Mesothelial cell of epicardium (in vitro differentiated cells): ENCODE results near the gene CAMK2B. TPM values are rescaled to one million over a fixed set of nuclear protein-coding genes. Genes with fewer than 3 reads are reported as not detected.

ENCODE experiments used
- DNase-seq, 2 experiments: peaks; one replicate each; pipeline ENCODE4 v3.0.0; 2021; ENCODE audit warnings: low spot score in 2 of 2; ENCODE audit not compliant: unreplicated experiment in 2 of 2
- H3K27ac Mint-ChIP-seq: 2 replicates; pipeline ENCODE4 v1.8.0; 2021; ENCODE audit warnings: mixed read lengths
- H3K27me3 Mint-ChIP-seq: 2 replicates; pipeline ENCODE4 v1.8.0; 2021; ENCODE audit warnings: low read depth, mixed read lengths
- H3K36me3 Mint-ChIP-seq: 2 replicates; pipeline ENCODE4 v1.8.0; 2021; ENCODE audit warnings: mixed read lengths
- H3K4me1 Mint-ChIP-seq: 2 replicates; pipeline ENCODE4 v1.8.0; 2021; ENCODE audit warnings: mixed read lengths
- H3K4me3 Mint-ChIP-seq: 2 replicates; pipeline ENCODE4 v1.8.0; 2021; ENCODE audit warnings: mild to moderate bottlenecking, moderate library complexity, mixed read lengths
- H3K9me3 Mint-ChIP-seq: 2 replicates; pipeline ENCODE4 v1.8.0; 2021; ENCODE audit warnings: mixed read lengths
- CTCF ChIP-seq: fragments of 200-600 bp; sonication (generic); IDR thresholded peaks from one replicate; pipeline ENCODE4 v1.5.0; 2021; ENCODE audit warnings: antibody characterized with exemption; ENCODE audit not compliant: unreplicated experiment
- total RNA-seq: library from RNA; stranded (reverse); gene quantifications from 3 replicates; pipeline ENCODE4 v1.2.1, GENCODE V29; 2021

The CAMK2B gene
- total RNA-seq, 1 donor from 2014 or later: 1.8 TPM

- Mint-ChIP-seq H3K9me3 (no peaks in the 10 kb centered on the region), H3K4me3 (no peak overlapping the region), H3K4me1 (peaks cover 2% of the 10 kb centered on the region), H3K27me3 (no peaks in the 10 kb centered on the region), H3K36me3 (no peaks in the 10 kb centered on the region), H3K27ac (no peak overlapping the region)
- no peak for DNase-seq
- peak; percentile 29 for TF ChIP-seq CTCF
Observed at GRCh38 chr7:44244282-44244681, 81.1 kb downstream of the CAMK2B start.

GRCh38 chr7:44242091-44242490 is 83.3 kb downstream of the CAMK2B start:
- Mint-ChIP-seq H3K27me3 (no peaks in the 10 kb centered on the region), H3K27ac (no peak overlapping the region), H3K4me3 (no peak overlapping the region), H3K36me3 (no peaks in the 10 kb centered on the region), H3K4me1 (peaks cover 2% of the 10 kb centered on the region), H3K9me3 (no peaks in the 10 kb centered on the region)
- no peak for DNase-seq
- TF ChIP-seq CTCF: no peak

GRCh38 chr7:44240983-44241510 is 84.3 kb downstream of the CAMK2B start:
- no peak overlapping the region for H3K27ac Mint-ChIP-seq
- H3K4me1 Mint-ChIP-seq: peaks cover 8% of the 10 kb centered on the region
- DNase-seq: peak; percentile 50 to 69

GRCh38 chr7:44240376-44240775 is 85.0 kb downstream of the CAMK2B start:
- no peaks in the 10 kb centered on the region for H3K9me3 Mint-ChIP-seq
- H3K4me1 Mint-ChIP-seq: peaks cover 8% of the 10 kb centered on the region
- DNase-seq: no peak
- no peak overlapping the region for H3K4me3 Mint-ChIP-seq
- H3K27ac Mint-ChIP-seq: no peak overlapping the region
- H3K36me3 Mint-ChIP-seq: no peaks in the 10 kb centered on the region
- TF ChIP-seq CTCF: no peak
- no peaks in the 10 kb centered on the region for H3K27me3 Mint-ChIP-seq

More at GRCh38 chr7:44240983-44241510, 84.3 kb downstream of the CAMK2B start:
- Mint-ChIP-seq H3K36me3 (no peaks in the 10 kb centered on the region), H3K9me3 (no peaks in the 10 kb centered on the region), H3K27me3 (no peaks in the 10 kb centered on the region), H3K4me3 (peak overlapping the region; percentile 20)
- TF ChIP-seq CTCF: peak; percentile 54

- Mint-ChIP-seq H3K4me3 (no peak overlapping the region), H3K36me3 (no peaks in the 10 kb centered on the region), H3K9me3 (no peaks in the 10 kb centered on the region), H3K27me3 (no peaks in the 10 kb centered on the region), H3K27ac (no peak overlapping the region), H3K4me1 (peaks cover 8% of the 10 kb centered on the region)
- no peak for DNase-seq
- no peak for TF ChIP-seq CTCF
Observed at GRCh38 chr7:44239361-44239760, 86.0 kb downstream of the CAMK2B start.
